ENCODE results near the gene NRIP2.

Gene NRIP2

DNA sequence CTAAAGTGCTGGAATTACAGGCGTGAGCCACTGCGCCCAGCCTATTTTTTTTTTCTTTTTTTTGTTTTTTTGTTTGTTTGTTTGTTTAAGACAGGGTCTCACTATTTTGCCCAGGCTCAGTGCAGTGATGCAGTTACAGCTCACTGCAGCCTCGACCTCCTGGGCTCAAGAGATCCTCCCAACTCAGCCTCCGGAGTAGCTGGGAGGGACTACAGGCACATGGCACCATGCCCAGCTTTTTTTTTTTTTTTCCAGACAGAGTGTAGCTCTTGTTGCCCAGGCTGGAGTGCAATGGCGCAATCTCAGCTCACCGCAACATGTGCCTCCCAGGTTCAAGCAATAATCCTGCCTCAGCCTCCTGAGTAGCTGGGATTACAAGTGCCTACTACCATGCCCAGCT, 28.1 kb downstream of the NRIP2 start:
- no peak for TF ChIP-seq ZNF70 (CRISPR knock-in tag; IDR thresholded peaks at IDR 0.05)
- no peak for TF ChIP-seq CSDC2 (CRISPR knock-in tag; IDR thresholded peaks at IDR 0.05)
- no peak for ATAC-seq

DNA sequence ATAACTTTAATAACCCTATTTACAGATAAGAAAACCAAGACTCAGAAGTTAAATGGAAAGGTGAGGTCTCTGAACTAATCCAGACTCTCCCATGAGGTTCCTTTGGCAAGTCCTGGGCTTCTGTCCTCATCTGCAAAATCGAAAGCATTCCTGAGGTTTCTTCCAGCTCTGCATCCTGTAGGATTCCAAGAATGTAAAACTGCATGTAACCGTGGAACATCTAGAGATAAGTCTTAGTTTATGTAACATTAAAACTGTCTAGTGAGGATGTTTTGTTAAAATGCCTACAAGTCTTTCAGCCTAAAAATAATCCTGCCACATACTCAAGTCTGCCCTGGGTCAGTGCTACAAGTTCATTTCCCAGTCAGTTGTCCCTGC, 29.7 kb downstream of the NRIP2 start:
- no peak for ATAC-seq
- TF ChIP-seq CSDC2 (CRISPR knock-in tag; IDR thresholded peaks at IDR 0.05) = no peak
- TF ChIP-seq OSR1 (CRISPR knock-in tag; IDR thresholded peaks at IDR 0.05) = no peak
- TF ChIP-seq TCF4 (CRISPR knock-in tag; IDR thresholded peaks at IDR 0.05; ENCODE audit: borderline replicate concordance) = no peak
- no peak for TF ChIP-seq ISL1 (CRISPR knock-in tag; IDR thresholded peaks at IDR 0.05)
- no peak for TF ChIP-seq ZNF70 (CRISPR knock-in tag; IDR thresholded peaks at IDR 0.05)
- TF ChIP-seq ZC3H10 (CRISPR knock-in tag; IDR thresholded peaks at IDR 0.05) = no peak
- TF ChIP-seq TOX (CRISPR knock-in tag; IDR thresholded peaks at IDR 0.05; ENCODE audit: borderline replicate concordance) = no peak
- no peak for TF ChIP-seq PATZ1 (CRISPR knock-in tag; IDR thresholded peaks at IDR 0.05; ENCODE audit: borderline replicate concordance)
- TF ChIP-seq SNAI2 (CRISPR knock-in tag; IDR thresholded peaks at IDR 0.05) = no peak
- TF ChIP-seq, protein P1, sequence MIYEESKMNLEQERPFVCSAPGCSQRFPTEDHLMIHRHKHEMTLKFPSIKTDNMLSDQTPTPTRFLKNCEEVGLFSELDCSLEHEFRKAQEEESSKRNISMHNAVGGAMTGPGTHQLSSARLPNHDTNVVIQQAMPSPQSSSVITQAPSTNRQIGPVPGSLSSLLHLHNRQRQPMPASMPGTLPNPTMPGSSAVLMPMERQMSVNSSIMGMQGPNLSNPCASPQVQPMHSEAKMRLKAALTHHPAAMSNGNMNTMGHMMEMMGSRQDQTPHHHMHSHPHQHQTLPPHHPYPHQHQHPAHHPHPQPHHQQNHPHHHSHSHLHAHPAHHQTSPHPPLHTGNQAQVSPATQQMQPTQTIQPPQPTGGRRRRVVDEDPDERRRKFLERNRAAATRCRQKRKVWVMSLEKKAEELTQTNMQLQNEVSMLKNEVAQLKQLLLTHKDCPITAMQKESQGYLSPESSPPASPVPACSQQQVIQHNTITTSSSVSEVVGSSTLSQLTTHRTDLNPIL (CRISPR knock-in tag; IDR thresholded peaks at IDR 0.05; ENCODE audit: low read depth) = no peak
- TF ChIP-seq ZNF565 (CRISPR knock-in tag; conservative IDR thresholded peaks at IDR 0.05; ENCODE audit: low read depth) = no peak
- no peak for TF ChIP-seq ZFP30 (CRISPR knock-in tag; IDR thresholded peaks at IDR 0.05)

DNA sequence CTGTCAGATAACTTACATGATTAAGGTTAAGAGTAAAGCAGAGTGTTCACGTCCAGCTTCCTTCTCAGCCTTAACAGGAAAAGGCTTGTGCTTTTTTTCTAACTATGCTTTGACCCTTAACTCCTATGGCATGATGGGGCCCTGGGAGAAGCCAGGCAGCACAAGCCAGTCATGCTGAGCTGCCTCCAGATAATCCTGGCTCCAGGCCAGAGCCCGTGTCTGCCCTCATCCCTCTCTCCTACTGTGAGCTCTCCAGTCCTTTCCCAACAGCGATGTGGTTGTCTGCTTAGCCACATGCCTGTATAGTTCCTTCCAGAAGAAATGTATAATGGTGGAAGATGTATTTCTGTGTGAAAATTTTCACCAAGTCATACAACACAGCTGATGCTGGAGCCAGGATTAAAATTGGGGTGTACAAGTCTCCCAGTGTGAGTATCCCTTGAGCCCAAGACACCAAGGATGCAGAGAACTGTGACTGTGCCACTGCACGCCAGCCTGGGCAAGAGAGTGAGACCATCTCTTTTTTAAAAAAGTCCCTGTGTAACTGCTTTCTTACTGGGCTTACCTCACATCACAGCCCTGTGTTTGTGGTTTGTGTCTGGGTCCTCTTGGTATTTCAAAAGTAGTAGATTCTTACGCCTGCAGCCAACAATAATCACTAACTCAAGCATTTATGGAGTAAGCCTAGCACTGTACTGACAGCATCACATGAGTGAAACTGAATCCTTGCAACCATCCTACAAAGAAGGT, 30.3 kb downstream of the NRIP2 start:
- peak; percentile 50; the same call in 2 of the 3 replicates for ATAC-seq
- TF ChIP-seq GLIS3 (CRISPR knock-in tag; IDR thresholded peaks at IDR 0.05) (no peak), SNAI2 (CRISPR knock-in tag; IDR thresholded peaks at IDR 0.05) (no peak), CSDC2 (CRISPR knock-in tag; IDR thresholded peaks at IDR 0.05) (no peak), ZNF70 (CRISPR knock-in tag; IDR thresholded peaks at IDR 0.05) (no peak), OSR1 (CRISPR knock-in tag; IDR thresholded peaks at IDR 0.05) (no peak), ISL1 (CRISPR knock-in tag; IDR thresholded peaks at IDR 0.05) (no peak), RARB (CRISPR knock-in tag; IDR thresholded peaks at IDR 0.05) (no peak), PATZ1 (CRISPR knock-in tag; IDR thresholded peaks at IDR 0.05; ENCODE audit: borderline replicate concordance) (no peak), ZNF8 (CRISPR knock-in tag; IDR thresholded peaks at IDR 0.05) (no peak), TOX (CRISPR knock-in tag; IDR thresholded peaks at IDR 0.05; ENCODE audit: borderline replicate concordance) (no peak), ZFP30 (CRISPR knock-in tag; IDR thresholded peaks at IDR 0.05) (no peak), ZC3H10 (CRISPR knock-in tag; IDR thresholded peaks at IDR 0.05) (no peak), TCF4 (CRISPR knock-in tag; IDR thresholded peaks at IDR 0.05; ENCODE audit: borderline replicate concordance) (no peak), ARNTL (CRISPR knock-in tag; IDR thresholded peaks at IDR 0.05; ENCODE audit: borderline replicate concordance, low read depth) (no peak)
- TF ChIP-seq, protein P2, sequence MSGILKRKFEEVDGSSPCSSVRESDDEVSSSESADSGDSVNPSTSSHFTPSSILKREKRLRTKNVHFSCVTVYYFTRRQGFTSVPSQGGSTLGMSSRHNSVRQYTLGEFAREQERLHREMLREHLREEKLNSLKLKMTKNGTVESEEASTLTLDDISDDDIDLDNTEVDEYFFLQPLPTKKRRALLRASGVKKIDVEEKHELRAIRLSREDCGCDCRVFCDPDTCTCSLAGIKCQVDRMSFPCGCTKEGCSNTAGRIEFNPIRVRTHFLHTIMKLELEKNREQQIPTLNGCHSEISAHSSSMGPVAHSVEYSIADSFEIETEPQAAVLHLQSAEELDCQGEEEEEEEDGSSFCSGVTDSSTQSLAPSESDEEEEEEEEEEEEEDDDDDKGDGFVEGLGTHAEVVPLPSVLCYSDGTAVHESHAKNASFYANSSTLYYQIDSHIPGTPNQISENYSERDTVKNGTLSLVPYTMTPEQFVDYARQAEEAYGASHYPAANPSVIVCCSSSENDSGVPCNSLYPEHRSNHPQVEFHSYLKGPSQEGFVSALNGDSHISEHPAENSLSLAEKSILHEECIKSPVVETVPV (CRISPR knock-in tag; IDR thresholded peaks at IDR 0.05) = no peak
- TF ChIP-seq, protein P3, sequence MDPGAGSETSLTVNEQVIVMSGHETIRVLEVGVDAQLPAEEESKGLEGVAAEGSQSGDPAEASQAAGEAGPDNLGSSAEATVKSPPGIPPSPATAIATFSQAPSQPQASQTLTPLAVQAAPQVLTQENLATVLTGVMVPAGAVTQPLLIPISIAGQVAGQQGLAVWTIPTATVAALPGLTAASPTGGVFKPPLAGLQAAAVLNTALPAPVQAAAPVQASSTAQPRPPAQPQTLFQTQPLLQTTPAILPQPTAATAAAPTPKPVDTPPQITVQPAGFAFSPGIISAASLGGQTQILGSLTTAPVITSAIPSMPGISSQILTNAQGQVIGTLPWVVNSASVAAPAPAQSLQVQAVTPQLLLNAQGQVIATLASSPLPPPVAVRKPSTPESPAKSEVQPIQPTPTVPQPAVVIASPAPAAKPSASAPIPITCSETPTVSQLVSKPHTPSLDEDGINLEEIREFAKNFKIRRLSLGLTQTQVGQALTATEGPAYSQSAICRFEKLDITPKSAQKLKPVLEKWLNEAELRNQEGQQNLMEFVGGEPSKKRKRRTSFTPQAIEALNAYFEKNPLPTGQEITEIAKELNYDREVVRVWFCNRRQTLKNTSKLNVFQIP (CRISPR knock-in tag; IDR thresholded peaks at IDR 0.05; ENCODE audit: borderline replicate concordance, low read depth) = no peak
- TF ChIP-seq, protein P1 (CRISPR knock-in tag; IDR thresholded peaks at IDR 0.05; ENCODE audit: low read depth) = no peak
